GM19328 (cell line): ENCODE data around the gene COPS8.
A peak's percentile ranks its signal among the peaks of the same experiment; 100 is the strongest.

Experiments
- ATAC-seq: cut with Tn5 transposase; IDR thresholded peaks from one replicate; pipeline ENCODE4 v1.9.1; 2021; ENCODE audit warnings: mild to moderate bottlenecking, moderate library complexity; ENCODE audit not compliant: unreplicated experiment

Gene COPS8

DNA sequence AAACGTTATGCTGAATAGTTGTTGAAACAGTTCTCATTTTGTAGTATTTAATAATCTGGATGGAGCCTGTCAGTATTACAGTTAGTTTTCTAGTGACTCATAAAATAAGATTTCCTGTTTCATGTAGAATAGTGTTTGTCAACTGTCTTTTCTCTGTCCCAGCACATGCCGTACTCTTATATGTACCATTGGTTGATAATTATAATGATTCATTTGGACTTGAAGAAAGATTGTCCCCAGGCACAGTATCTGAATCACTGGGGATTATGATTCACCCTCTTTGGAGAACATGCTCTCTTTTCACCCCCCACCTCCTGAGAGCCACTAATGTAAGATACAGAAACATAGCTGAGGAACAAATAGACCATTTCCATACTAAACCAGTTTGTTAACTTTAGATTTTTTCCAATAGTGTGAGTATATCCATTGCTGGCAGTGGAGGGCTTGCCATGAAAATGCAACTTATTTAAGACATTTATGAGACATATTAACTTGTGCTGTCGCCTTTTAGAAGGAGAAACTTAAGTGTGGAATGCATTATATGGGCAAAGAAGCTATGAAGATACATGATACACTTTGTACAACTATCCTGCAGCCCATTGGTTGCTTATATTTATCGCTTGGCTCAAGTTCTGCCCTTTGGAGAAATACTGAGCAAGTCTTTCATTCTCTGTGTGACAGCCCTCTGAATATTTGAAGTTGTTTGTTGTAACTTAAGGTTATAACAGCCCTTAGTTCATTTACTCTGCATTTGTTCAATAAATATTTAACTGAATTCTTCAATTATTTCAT is 12.4 kb downstream of the COPS8 start:
- ATAC-seq, result no peak

- ATAC-seq, result no peak
Measured at GRCh38 chr2:237099804-237100203, 14.1 kb downstream of the COPS8 start.

- no peak for ATAC-seq
Measured at GRCh38 chr2:237101118-237101979, 15.7 kb downstream of the COPS8 start.

- no peak for ATAC-seq
Measured at GRCh38 chr2:237102428-237102827, 16.7 kb downstream of the COPS8 start.

- ATAC-seq, result no peak
Measured at GRCh38 chr2:237109421-237109934, 23.8 kb downstream of the COPS8 start.

DNA sequence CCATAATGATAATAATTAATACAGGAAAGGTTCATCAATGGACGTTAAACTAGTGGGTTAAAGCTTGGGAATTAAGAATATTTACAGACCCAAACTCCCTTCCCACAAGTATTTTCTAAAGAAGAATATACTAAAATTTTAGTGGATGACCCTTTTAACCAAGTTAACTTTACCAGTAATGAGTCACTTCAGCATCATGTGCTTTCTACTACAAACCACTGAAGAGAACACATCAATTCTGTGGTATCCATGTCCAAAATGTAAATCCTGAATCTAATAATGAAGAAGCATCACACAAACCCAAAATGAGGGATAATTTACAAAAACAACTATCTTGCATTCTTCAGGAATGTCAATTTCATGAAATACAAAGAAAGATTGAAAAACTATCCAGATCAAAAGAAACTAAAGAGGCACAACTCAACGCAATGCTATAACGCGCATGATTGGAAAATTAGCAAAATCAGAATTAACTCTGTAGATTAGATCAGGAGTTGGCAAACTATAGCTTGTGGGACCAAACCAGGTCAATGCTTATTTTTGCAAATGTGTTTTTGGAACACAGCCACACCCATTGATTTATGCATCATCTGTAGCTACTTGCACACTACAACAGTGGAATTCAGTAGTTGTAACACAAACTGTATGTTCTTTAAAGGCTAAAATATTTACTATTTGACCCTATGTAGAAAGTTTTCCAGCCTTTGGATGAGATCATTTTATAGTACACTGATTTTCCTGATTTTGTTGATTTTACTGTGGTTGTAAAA is 27.5 kb downstream of the COPS8 start:
- ATAC-seq, result no peak

GRCh38 chr2:237115870-237116269 is 30.2 kb downstream of the COPS8 start:
- ATAC-seq, result no peak

- ATAC-seq, result no peak
Measured at GRCh38 chr2:237116431-237116830, 30.7 kb downstream of the COPS8 start.

- no peak for ATAC-seq
Measured at GRCh38 chr2:237118025-237118424, 32.3 kb downstream of the COPS8 start.

DNA sequence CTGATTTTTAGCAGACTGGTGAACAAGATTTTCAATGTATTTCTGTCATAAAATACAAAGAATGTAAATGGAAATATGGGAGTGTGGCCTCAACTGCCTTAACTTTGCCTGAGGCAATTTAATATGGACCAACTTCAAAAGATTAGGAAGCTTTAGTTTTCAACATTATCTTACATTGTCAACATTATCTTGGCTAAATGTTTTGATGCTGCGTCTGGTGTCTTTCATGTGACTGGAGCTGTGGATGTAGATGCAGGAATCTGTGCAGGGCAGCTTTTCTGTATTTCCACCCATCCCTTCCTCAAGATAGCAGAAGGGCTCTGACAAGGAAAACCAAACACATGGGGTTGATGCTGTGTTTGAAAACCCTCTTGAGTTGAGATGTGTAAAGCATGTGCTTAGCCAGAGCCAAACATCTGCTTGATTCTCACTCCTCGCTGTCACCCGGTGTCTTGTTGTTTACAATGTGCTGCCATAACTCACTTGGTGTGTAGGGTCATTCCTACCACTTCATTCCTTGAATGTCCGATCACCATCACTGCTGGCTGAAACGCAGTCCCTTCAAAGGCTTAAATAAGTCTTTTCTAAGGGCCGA is 33.0 kb downstream of the COPS8 start:
- ATAC-seq, result no peak

DNA sequence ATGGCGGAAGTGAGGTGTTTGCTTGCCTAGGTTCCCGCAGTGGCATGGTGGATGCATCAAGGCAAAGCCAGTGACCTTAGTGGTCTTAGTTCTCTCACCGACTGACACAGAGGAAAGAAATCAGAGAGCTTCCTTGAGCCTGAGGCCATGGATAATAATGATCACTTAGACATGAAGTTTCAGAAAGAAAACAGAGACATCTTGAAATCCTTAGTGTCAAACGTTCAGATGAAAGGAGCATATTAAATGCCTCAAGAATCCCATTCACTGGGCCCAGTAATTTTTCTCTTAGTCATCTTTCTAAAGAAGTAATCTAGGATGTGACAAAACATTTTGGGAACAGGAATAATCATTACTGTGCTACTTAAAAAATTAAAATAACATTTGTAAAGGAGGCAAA is 35.2 kb downstream of the COPS8 start:
- ATAC-seq, result no peak

- ATAC-seq, result no peak
Measured at GRCh38 chr2:237121321-237121720, 35.6 kb downstream of the COPS8 start.

- ATAC-seq, result peak; percentile 70
Measured at GRCh38 chr2:237122214-237122666, 36.6 kb downstream of the COPS8 start.

DNA sequence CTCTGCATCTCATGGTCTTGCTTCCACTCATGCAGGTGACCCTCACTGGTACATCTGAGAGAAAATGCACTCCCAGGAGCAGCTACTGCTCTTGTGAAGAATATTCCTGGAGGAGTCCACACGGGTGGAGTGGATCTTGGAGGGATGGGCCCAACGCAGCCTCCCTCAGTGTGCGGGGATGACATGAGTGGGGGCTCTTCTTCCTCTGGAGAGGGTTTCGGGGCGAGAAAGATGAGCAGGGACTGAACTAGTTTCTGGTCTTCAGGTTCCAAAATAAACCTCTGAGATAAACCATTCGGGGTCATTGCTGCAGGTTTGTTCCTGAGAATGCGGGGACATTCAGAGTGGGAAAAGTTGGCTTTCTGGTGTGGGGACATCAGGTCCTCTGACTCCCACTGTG is 39.1 kb downstream of the COPS8 start:
- ATAC-seq, result no peak

DNA sequence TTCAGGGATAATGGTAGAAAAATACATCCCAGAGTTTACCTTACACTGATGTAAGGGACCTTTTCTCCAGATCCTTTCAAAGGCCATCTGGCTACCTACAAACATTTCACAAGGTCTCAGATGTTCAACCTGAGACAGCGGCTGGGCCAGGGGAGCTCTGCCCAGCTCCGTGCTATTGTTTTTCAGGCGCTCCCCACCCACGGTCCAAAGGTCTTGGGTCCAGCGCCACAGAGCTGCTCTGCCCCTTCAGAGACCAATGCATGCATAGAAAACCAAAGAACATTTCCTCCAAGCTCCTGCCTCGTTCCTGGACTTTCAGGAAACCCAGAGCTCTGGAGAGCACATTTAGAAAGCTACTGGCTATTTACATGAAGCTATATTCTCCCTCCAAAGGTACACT is 40.3 kb downstream of the COPS8 start:
- no peak for ATAC-seq

- ATAC-seq, result no peak
Measured at GRCh38 chr2:237126519-237127174, 41.0 kb downstream of the COPS8 start.

GRCh38 chr2:237128026-237128703 is 42.5 kb downstream of the COPS8 start:
- ATAC-seq, result no peak

DNA sequence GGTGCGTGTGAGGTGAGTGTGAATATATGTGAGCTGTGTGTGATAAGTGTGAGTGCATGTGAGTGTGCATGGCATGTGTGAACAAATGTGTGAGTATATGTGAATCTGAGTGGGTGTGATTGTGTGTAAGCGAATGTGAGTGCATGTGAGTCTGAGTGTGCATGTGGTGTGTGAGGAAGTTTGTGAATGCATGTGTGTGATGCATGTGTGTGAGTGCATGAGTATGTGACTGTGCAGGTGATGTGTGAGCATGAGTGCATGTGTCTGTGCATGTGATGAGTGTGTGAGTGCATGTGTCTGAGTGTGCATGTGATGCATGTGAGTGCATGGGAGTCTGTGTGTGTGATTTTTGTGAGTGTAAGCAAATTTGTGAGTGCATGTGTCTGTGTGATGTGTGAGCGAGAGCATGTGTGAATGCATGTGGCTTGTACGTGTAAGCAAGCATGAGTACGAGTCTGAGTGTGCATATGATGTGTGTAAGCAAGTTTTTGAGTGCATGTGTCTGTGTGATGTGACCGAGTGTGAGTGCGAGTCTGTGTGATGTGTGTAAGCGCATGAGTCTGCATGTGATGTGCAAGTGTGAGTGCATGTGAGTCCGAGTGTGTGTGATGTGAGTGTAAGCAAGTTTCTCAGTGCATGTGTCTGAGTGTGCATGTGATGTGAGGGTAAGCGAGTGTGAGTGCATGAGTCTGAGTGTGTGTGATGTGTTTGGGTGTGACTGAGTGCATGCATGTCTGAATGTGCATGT is 43.3 kb downstream of the COPS8 start:
- no peak for ATAC-seq
